Keratinocyte (primary cell): ENCODE measurements around the gene ATP2C1. TPM values are rescaled to one million over a fixed set of nuclear protein-coding genes. Genes with fewer than 3 reads are reported as not detected.

Experiments used
- DNase-seq: peaks from one replicate; pipeline ENCODE4 v3.0.0-alpha.2; 2011; ENCODE audit warnings: low read depth, missing footprints, low spot score
- FAIRE-seq: peaks from 2 replicates; lab custom pipeline; 2011; peaks lifted over from hg19 to GRCh38; lab: Jason Lieb, UNC
- H2AFZ ChIP-seq: 2 replicates; pipeline ENCODE4 v1.6.0; 2012; ENCODE audit warnings: low read length, control low read depth, inconsistent platforms; ENCODE audit not compliant: control insufficient read depth
- H3K27ac ChIP-seq: 2 replicates; pipeline ENCODE4 v1.5.1; 2011; ENCODE audit warnings: low read length; ENCODE audit not compliant: control insufficient read depth, insufficient read depth
- H3K27me3 ChIP-seq: 3 replicates; pipeline ENCODE4 v1.6.0; 2011; ENCODE audit warnings: low read length; ENCODE audit not compliant: control insufficient read depth, insufficient read depth; ENCODE audit errors: extremely low read depth
- H3K36me3 ChIP-seq, 2 experiments: 2 replicates in 1 of 2; 3 replicates in 1 of 2; pipeline ENCODE4 v1.5.1; 2011; ENCODE audit warnings: low read length in 2 of 2, mild to moderate bottlenecking in 1 of 2; ENCODE audit not compliant: control insufficient read depth in 2 of 2, insufficient read depth in 2 of 2; ENCODE audit errors: extremely low read depth in 1 of 2
- H3K4me1 ChIP-seq: 3 replicates; pipeline ENCODE4 v1.5.1; 2011; ENCODE audit warnings: low read length; ENCODE audit not compliant: control insufficient read depth, insufficient read depth; ENCODE audit errors: extremely low read depth
- H3K4me2 ChIP-seq: 3 replicates; pipeline ENCODE4 v1.6.0; 2011; ENCODE audit warnings: low read depth, low read length; ENCODE audit not compliant: control insufficient read depth, insufficient read depth; ENCODE audit errors: extremely low read depth
- H3K4me3 ChIP-seq, 3 experiments: fragments of 200-600 bp in 1 of 3; sonication (generic) in 1 of 3; 2 replicates in 2 of 3; 3 replicates in 1 of 3; pipeline ENCODE4 v1.5.1; 2011 to 2016; ENCODE audit warnings: low read length in 3 of 3, mild to moderate bottlenecking in 3 of 3, control low read depth in 2 of 3, inconsistent platforms in 1 of 3, low read depth in 1 of 3, mixed read lengths in 1 of 3, mixed run types in 1 of 3, moderate library complexity in 1 of 3; ENCODE audit not compliant: control insufficient read depth in 2 of 3, insufficient read depth in 2 of 3; ENCODE audit errors: extremely low read depth in 1 of 3
- H3K79me2 ChIP-seq: 2 replicates; pipeline ENCODE4 v1.6.0; 2012; ENCODE audit warnings: low read length; ENCODE audit not compliant: control insufficient read depth, insufficient read depth
- H3K9ac ChIP-seq: 3 replicates; pipeline ENCODE4 v1.6.0; 2011; ENCODE audit warnings: low read length; ENCODE audit not compliant: control insufficient read depth, insufficient read depth; ENCODE audit errors: extremely low read depth
- H3K9me1 ChIP-seq: 3 replicates; pipeline ENCODE4 v1.6.0; 2011; ENCODE audit warnings: low read length; ENCODE audit not compliant: control insufficient read depth, insufficient read depth; ENCODE audit errors: extremely low read depth
- H3K9me3 ChIP-seq: 2 replicates; pipeline ENCODE4 v1.5.1; 2012; ENCODE audit warnings: low read depth, low read length; ENCODE audit not compliant: control insufficient read depth
- H4K20me1 ChIP-seq: 3 replicates; pipeline ENCODE4 v1.6.0; 2011; ENCODE audit warnings: low read length; ENCODE audit not compliant: control insufficient read depth, insufficient read depth; ENCODE audit errors: extremely low read depth
- EZH2 ChIP-seq: IDR thresholded peaks from one replicate; pipeline ENCODE4 v1.6.1; 2012; ENCODE audit warnings: inconsistent platforms, mild to moderate bottlenecking, low read length, moderate library complexity
- dilution Hi-C: fragments of 300-500 bp; cut with MboI; formaldehyde crosslinking; loops from one replicate; pipeline ENCODE4 v1.7.0; 2020; ENCODE audit warnings: low sequenced_read_pairs; ENCODE audit not compliant: extremely low pct_ligation_motif_present
- polyA plus RNA-seq, 5 experiments: library from polyadenylated mRNA; depleted of rRNA in 3 of 5; stranded (reverse) in 3 of 5; stranded (forward) in 1 of 5; unstranded in 1 of 5; fragments of >200 nt; gene quantifications; 1 replicate in 1 of 5; 2 replicates in 3 of 5; 3 replicates in 1 of 5; pipeline versions ENCODE4 v1.2.1 to v1.2.3, GENCODE V29; 2011 to 2012; ENCODE audit warnings: missing spikeins in 2 of 5, low read depth in 1 of 5, low replicate concordance in 1 of 5
- TF ChIP-seq, protein P1 (sequence below), 3 experiments: IDR thresholded peaks in 1 of 3; conservative IDR thresholded peaks in 1 of 3; optimal IDR thresholded peaks in 1 of 3; 2 replicates in 2 of 3; 3 replicates in 1 of 3; pipeline versions ENCODE3 to v1.5.1; 2011; ENCODE audit warnings: low read length in 3 of 3, mild to moderate bottlenecking in 3 of 3, moderate library complexity in 2 of 3, control low read depth in 1 of 3, inconsistent platforms in 1 of 3; ENCODE audit not compliant: insufficient read depth in 2 of 3; ENCODE audit errors: extremely low read depth in 1 of 3

ATP2C1 gene
- polyA plus RNA-seq, 1 donor (not counting 4 experiments of a cell fraction or from before 2014, with no cell fraction given): 141 TPM

DNA sequence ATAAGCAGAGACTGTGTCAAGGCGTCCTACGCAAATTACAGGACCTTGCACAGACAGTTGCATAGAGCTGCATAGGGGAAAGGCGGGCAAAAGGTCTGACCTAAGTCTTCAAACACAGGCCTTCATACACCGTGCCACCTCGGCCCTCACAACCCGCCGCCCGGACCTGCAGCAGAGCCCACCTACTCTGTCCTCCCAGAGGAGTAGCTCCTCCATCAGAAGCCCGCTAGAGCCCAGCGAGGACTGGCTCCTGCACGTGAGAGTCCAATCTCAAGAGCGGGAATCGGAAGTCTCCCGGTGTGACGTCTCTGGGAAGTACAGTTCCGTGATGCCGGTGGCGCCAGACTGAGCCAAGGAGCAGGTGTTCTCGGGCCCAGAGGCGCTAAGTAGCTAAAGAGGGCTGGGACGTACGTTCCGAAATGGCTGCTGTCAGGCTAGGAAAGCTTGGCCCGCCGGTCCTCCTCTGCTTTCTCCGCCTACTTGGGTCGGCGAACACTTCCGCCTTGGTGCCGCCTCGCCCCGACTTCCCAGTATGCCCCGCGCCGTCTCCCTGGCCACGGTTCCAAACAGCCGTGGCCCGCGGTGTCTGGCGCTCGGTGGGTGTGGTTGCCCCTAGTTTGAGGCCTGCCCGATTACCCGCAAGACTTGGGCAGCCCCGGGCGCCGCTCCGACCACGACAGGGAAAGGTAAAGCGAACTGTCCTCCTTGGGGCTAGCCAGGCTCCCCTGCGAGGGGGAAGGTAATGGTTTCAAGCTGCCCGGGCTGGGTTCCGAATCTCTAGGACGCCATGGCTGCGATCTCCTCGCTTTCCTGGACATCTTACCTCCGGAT, 132.7 kb downstream of the ATP2C1 start, which contains the start of the genes ASTE1 and NEK11:
Gene ASTE1 (minus strand): TSS at position 505 of the 831 bp plus-strand sequence. CDS start 1,519 bp downstream, outside the sequence.
Gene NEK11 (plus strand): TSS at position 557 of the 831 bp plus-strand sequence. CDS start 2,832 bp downstream, outside the sequence.
- Histone ChIP-seq H4K20me1 (no peaks in the 10 kb centered on the region), H3K4me1 (peaks cover 15% of the 10 kb centered on the region), H2AFZ (peak within 1 kb of the TSS; percentile 100), H3K9ac (peak within 1 kb of the TSS; percentile 90), H3K9me1 (no peaks in the 10 kb centered on the region), H3K4me3 (peak within 1 kb of the TSS; percentile 67 to 91 (median 83)), H3K9me3 (no peaks in the 10 kb centered on the region), H3K4me2 (peak within 1 kb of the TSS; percentile 93), H3K36me3 (peaks cover 0 to 4% of the 10 kb centered on the region in 2 experiments), H3K79me2 (no peaks in the 10 kb centered on the region), H3K27ac (peak within 1 kb of the TSS; percentile 90), H3K27me3 (no peaks in the 10 kb centered on the region)
- peak; percentile 5 for FAIRE-seq
- TF ChIP-seq, protein P1, sequence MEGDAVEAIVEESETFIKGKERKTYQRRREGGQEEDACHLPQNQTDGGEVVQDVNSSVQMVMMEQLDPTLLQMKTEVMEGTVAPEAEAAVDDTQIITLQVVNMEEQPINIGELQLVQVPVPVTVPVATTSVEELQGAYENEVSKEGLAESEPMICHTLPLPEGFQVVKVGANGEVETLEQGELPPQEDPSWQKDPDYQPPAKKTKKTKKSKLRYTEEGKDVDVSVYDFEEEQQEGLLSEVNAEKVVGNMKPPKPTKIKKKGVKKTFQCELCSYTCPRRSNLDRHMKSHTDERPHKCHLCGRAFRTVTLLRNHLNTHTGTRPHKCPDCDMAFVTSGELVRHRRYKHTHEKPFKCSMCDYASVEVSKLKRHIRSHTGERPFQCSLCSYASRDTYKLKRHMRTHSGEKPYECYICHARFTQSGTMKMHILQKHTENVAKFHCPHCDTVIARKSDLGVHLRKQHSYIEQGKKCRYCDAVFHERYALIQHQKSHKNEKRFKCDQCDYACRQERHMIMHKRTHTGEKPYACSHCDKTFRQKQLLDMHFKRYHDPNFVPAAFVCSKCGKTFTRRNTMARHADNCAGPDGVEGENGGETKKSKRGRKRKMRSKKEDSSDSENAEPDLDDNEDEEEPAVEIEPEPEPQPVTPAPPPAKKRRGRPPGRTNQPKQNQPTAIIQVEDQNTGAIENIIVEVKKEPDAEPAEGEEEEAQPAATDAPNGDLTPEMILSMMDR (optimal IDR thresholded peaks at IDR 0.05 in 1 of 3, IDR thresholded peaks at IDR 0.05 in 1 of 3, conservative IDR thresholded peaks at IDR 0.05 in 1 of 3; ENCODE audit: extremely low read depth in 1 of 3, insufficient read depth in 2 of 3, low read length in 3 of 3): no peak
- TF ChIP-seq EZH2: no peak
- DNase-seq: peak; percentile 13
- dilution Hi-C loops: no loop called here

DNA sequence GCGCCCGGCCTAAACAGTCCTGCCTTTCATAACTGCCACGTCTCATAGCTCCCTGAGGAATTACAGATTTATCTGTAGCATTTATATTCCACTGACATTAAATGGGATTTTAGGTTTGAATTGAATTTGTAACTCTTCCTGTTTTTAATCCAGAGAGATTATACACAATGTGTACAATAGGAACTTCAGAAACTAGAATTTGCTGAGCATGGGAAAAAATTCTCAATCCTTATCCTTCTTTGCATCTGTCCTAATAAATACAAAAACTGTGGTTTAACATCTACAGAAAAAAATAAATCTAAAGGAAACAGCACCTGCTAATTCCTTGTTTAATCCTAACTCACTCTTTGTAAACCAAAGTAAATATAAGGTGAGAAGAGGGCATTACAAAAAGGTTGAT, 135.0 kb downstream of the ATP2C1 start:
- H3K9me3 ChIP-seq: no peaks in the 10 kb centered on the region
- H3K36me3 ChIP-seq: peaks cover 0 to 3% of the 10 kb centered on the region in 2 experiments
- H3K27ac ChIP-seq: no peak overlapping the region
- dilution Hi-C loops: no loop called here
- no peaks in the 10 kb centered on the region for H3K79me2 ChIP-seq
- H2AFZ ChIP-seq: no peak overlapping the region
- no peak for DNase-seq
- no peak for FAIRE-seq
- TF ChIP-seq EZH2: no peak
- TF ChIP-seq, protein P1 (optimal IDR thresholded peaks at IDR 0.05 in 1 of 3, IDR thresholded peaks at IDR 0.05 in 1 of 3, conservative IDR thresholded peaks at IDR 0.05 in 1 of 3; ENCODE audit: extremely low read depth in 1 of 3, insufficient read depth in 2 of 3, low read length in 3 of 3): no peak
- no peaks in the 10 kb centered on the region for H3K9me1 ChIP-seq
- no peaks in the 10 kb centered on the region for H3K27me3 ChIP-seq
- no peak overlapping the region for H3K9ac ChIP-seq
- peaks cover 15% of the 10 kb centered on the region for H3K4me1 ChIP-seq
- H4K20me1 ChIP-seq: no peaks in the 10 kb centered on the region
- no peak overlapping the region for H3K4me3 ChIP-seq
- H3K4me2 ChIP-seq: no peak overlapping the region
